GM18505 (cell line): Measurements from ENCODE around the gene SS18L1.
"Not testable (repeated sequence)": the region's sequence is repeated elsewhere in the genome, so short reads cannot be mapped to it uniquely, and the experiment has no call there.

ENCODE experiments used
- ATAC-seq: cut with Tn5 transposase; IDR thresholded peaks from one replicate; pipeline ENCODE4 v1.9.1; 2021; ENCODE audit not compliant: unreplicated experiment
- POLR2A ChIP-seq: IDR thresholded peaks from 4 replicates; pipeline ENCODE4 v1.6.1; 2011; ENCODE audit warnings: borderline replicate concordance; ENCODE audit not compliant: insufficient read depth, insufficient read length; ENCODE audit errors: extremely low read depth

Gene SS18L1

GRCh38 chr20:62143081-62143956 lies at the start of gene SS18L1, which contains the start of gene PSMA7:
SS18L1 (plus strand) TSS chr20:62143769; CDS start chr20:62143821, 52 bp downstream.
PSMA7 (minus strand) TSS chr20:62143394; CDS start chr20:62143303, 91 bp downstream.
- peak; percentile 81 for TF ChIP-seq POLR2A
- peak; percentile 74 for ATAC-seq

GRCh38 chr20:62096421-62097380 lies 46.9 kb upstream of the SS18L1 start:
- TF ChIP-seq POLR2A: no peak
- ATAC-seq: no peak

- ATAC-seq: no peak
- no peak for TF ChIP-seq POLR2A
Observed at GRCh38 chr20:62097881-62098407, 45.6 kb upstream of the SS18L1 start.

GRCh38 chr20:62101078-62101477 lies 42.5 kb upstream of the SS18L1 start:
- no peak for ATAC-seq
- no peak for TF ChIP-seq POLR2A

GRCh38 chr20:62103508-62104233 lies 39.9 kb upstream of the SS18L1 start:
- ATAC-seq: no peak
- no peak for TF ChIP-seq POLR2A

GRCh38 chr20:62104234-62104789 lies 39.3 kb upstream of the SS18L1 start:
- no peak for ATAC-seq
- no peak for TF ChIP-seq POLR2A

GRCh38 chr20:62104791-62105345 lies 38.7 kb upstream of the SS18L1 start:
- no peak for TF ChIP-seq POLR2A
- ATAC-seq: no peak

- no peak for TF ChIP-seq POLR2A
- ATAC-seq: no peak
Observed at GRCh38 chr20:62105592-62105991, 38.0 kb upstream of the SS18L1 start.

GRCh38 chr20:62111148-62111547 lies 32.4 kb upstream of the SS18L1 start:
- no peak for TF ChIP-seq POLR2A
- ATAC-seq: no peak

- TF ChIP-seq POLR2A: no peak
Observed at GRCh38 chr20:62112368-62112767, 31.2 kb upstream of the SS18L1 start.

GRCh38 chr20:62114894-62115293 lies 28.7 kb upstream of the SS18L1 start:
- no peak for TF ChIP-seq POLR2A
- ATAC-seq: no peak

More at GRCh38 chr20:62112368-62112767, 31.2 kb upstream of the SS18L1 start:
- ATAC-seq: no peak

- ATAC-seq: not testable (repeated sequence)
Observed at GRCh38 chr20:62115800-62116407, 27.7 kb upstream of the SS18L1 start.
